Thoracic aorta (tissue), 2 donors: ENCODE data around the gene CAMKMT. TPM values are rescaled to one million over a fixed set of nuclear protein-coding genes. Genes with fewer than 3 reads are reported as not detected.

Experiments used
- ATAC-seq: fragments of 150-250 bp; one replicate; pipeline ENCODE4 v1.8.0; 2017; ENCODE audit warnings: low read depth; ENCODE audit not compliant: insufficient number of reproducible peaks, low FRiP score
- DNase-seq: peaks from one replicate; pipeline ENCODE4 v3.0.0-alpha.2; 2020; ENCODE audit warnings: low spot score
- H3K27ac ChIP-seq, 2 donors: fragments of 200-600 bp; sonication (generic); 1 replicate in 1 of 2; 2 replicates in 1 of 2; pipeline ENCODE4 v1.5.1; 2016; ENCODE audit warnings: mild to moderate bottlenecking in 2 of 2, moderate library complexity in 2 of 2
- H3K27me3 ChIP-seq: fragments of 200-600 bp; sonication (generic); replicated peaks from 2 replicates; pipeline ENCODE4 v1.6.0; 2016; ENCODE audit warnings: mild to moderate bottlenecking; ENCODE audit not compliant: insufficient read depth
- H3K36me3 ChIP-seq: fragments of 200-600 bp; sonication (generic); one replicate; pipeline ENCODE4 v1.5.1; 2016
- H3K4me1 ChIP-seq, 2 donors: fragments of 200-600 bp; sonication (generic); 1 replicate in 1 of 2; 2 replicates in 1 of 2; pipeline versions ENCODE4 v1.5.1 to v1.6.0; 2016; ENCODE audit warnings: low read depth in 2 of 2, mild to moderate bottlenecking in 1 of 2; ENCODE audit not compliant: control insufficient read depth in 1 of 2
- H3K4me3 ChIP-seq: fragments of 200-600 bp; sonication (generic); 2 replicates; pipeline ENCODE4 v1.5.1; 2016; ENCODE audit warnings: mild to moderate bottlenecking
- H3K9me3 ChIP-seq: fragments of 200-600 bp; sonication (generic); 2 replicates; pipeline ENCODE4 v1.5.1; 2016
- total RNA-seq, 2 donors: library from RNA; depleted of rRNA; stranded (reverse); fragments of >200 nt; gene quantifications; one replicate each; pipeline versions ENCODE4 v1.1.0 to v1.2.3, GENCODE V29; 2016
- TF ChIP-seq, protein P1 (sequence below): fragments of 200-600 bp; sonication (generic); IDR thresholded peaks from one replicate; pipeline ENCODE4 v1.5.1; 2019; ENCODE audit warnings: antibody characterized with exemption

CAMKMT gene
- total RNA-seq, 2 donors from 2014 or later, result 4.7 to 11.6 TPM

- Histone ChIP-seq H3K27ac (no peak overlapping the region), H3K4me1 (no peaks in the 10 kb centered on the region), H3K9me3 (no peaks in the 10 kb centered on the region), H3K27me3 (no peaks in the 10 kb centered on the region), H3K36me3 (no peaks in the 10 kb centered on the region), H3K4me3 (no peak overlapping the region)
- TF ChIP-seq, protein P1, sequence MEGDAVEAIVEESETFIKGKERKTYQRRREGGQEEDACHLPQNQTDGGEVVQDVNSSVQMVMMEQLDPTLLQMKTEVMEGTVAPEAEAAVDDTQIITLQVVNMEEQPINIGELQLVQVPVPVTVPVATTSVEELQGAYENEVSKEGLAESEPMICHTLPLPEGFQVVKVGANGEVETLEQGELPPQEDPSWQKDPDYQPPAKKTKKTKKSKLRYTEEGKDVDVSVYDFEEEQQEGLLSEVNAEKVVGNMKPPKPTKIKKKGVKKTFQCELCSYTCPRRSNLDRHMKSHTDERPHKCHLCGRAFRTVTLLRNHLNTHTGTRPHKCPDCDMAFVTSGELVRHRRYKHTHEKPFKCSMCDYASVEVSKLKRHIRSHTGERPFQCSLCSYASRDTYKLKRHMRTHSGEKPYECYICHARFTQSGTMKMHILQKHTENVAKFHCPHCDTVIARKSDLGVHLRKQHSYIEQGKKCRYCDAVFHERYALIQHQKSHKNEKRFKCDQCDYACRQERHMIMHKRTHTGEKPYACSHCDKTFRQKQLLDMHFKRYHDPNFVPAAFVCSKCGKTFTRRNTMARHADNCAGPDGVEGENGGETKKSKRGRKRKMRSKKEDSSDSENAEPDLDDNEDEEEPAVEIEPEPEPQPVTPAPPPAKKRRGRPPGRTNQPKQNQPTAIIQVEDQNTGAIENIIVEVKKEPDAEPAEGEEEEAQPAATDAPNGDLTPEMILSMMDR, result no peak
- DNase-seq, result no peak
- no peak for ATAC-seq
Measured at GRCh38 chr2:44420725-44421124, 59.0 kb downstream of the CAMKMT start.

DNA sequence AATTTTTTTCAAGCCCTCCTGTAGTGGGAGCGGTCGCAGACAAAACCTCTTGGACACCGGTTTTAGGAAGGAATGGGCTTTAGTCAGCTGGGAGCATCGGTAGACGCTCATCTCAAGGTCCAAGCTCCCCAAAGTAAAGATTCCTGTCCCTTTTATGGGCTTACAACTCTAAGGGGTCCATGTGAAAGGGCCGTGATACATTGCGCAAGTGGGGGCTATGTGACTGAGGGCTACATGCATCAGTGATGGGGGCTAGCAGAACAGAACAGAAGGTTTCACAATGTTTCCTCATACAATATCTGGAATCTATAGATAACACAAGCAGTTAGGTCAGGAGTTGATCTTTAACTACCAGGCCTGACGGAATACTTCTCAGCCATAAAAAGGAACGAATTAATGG lies 62.5 kb downstream of the CAMKMT start:
- Histone ChIP-seq H3K27me3 (no peaks in the 10 kb centered on the region), H3K36me3 (no peaks in the 10 kb centered on the region), H3K27ac (no peak overlapping the region), H3K9me3 (no peaks in the 10 kb centered on the region), H3K4me3 (no peak overlapping the region), H3K4me1 (no peaks in the 10 kb centered on the region)
- no peak for DNase-seq
- TF ChIP-seq, protein P1, result no peak
- ATAC-seq, result no peak

GRCh38 chr2:44429034-44429433 lies 67.3 kb downstream of the CAMKMT start:
- Histone ChIP-seq H3K4me1 (peaks cover 6 to 13% of the 10 kb centered on the region in 2 donors), H3K9me3 (no peaks in the 10 kb centered on the region), H3K27ac (no peak overlapping the region), H3K27me3 (no peaks in the 10 kb centered on the region), H3K36me3 (no peaks in the 10 kb centered on the region), H3K4me3 (no peak overlapping the region)
- TF ChIP-seq, protein P1, result no peak
- ATAC-seq (no peak), DNase-seq (no peak)

- Histone ChIP-seq H3K4me1 (peaks cover 6 to 13% of the 10 kb centered on the region in 2 donors), H3K27ac (no peak overlapping the region), H3K27me3 (no peaks in the 10 kb centered on the region), H3K9me3 (no peaks in the 10 kb centered on the region), H3K36me3 (no peaks in the 10 kb centered on the region), H3K4me3 (no peak overlapping the region)
- ATAC-seq (no peak), DNase-seq (no peak)
- TF ChIP-seq, protein P1, result no peak
Measured at GRCh38 chr2:44430342-44430741, 68.6 kb downstream of the CAMKMT start.

- Histone ChIP-seq H3K27ac (no peak overlapping the region), H3K27me3 (no peaks in the 10 kb centered on the region), H3K4me3 (no peak overlapping the region), H3K4me1 (peaks cover 6 to 13% of the 10 kb centered on the region in 2 donors), H3K36me3 (no peaks in the 10 kb centered on the region), H3K9me3 (no peaks in the 10 kb centered on the region)
- DNase-seq (no peak), ATAC-seq (no peak)
- TF ChIP-seq, protein P1, result no peak
Measured at GRCh38 chr2:44433895-44434294, 72.1 kb downstream of the CAMKMT start.
